Stimulated activated CD8-positive, alpha-beta memory T cell treated with anti-CD3 and anti-CD28 coated beads, Interleukin-12 subunit alpha, Interleukin-12 subunit beta, amount 100 ng/mL, for 1 hour (primary cell): ENCODE results near the gene GPC5.
"Not testable (repeated sequence)": the region's sequence is repeated elsewhere in the genome, so short reads cannot be mapped to it uniquely, and the experiment has no call there.

Experiments used
- DNase-seq: peaks from one replicate; pipeline ENCODE4 v3.0.0-alpha.2; 2020; ENCODE audit warnings: low read depth

Gene GPC5

DNA sequence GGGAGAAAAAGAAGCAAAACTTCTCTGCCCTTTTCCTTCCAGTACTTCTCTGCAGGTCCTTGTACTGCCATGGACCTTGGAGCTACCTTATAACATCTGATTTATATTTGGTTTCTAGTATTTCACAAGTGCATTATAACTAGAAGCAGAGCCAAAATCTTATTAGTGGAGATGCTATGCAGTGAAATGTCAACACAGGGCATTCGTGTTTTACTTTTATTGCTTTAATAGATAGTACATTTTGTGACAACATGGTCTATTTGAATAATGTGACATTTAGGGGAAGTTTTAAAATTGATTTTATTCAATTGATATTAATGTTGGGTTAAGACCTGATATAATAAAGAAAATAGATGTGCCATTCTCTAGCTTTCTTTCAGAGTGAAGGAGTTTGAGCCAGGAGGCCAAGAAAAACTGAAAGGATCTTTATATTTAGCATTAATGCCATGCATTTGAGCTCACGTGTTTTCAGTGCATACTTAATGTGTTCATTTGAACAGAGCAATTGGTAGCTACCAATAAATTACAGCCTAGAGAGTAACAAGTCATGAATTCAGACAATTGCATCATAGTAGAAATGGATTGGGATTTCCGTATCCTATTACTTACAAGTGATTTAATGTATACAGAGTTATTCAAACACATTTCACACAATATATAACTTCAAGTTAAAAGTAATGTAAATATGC is 863.8 kb downstream of the GPC5 start:
- no peak for DNase-seq

- no peak for DNase-seq
Measured at GRCh38 chr13:92265408-92265807, 867.0 kb downstream of the GPC5 start.

- no peak for DNase-seq
Measured at GRCh38 chr13:92270990-92271389, 872.6 kb downstream of the GPC5 start.

- DNase-seq: no peak
Measured at GRCh38 chr13:92272177-92272576, 873.8 kb downstream of the GPC5 start.

GRCh38 chr13:92280986-92281385 is 882.6 kb downstream of the GPC5 start:
- not testable (repeated sequence) for DNase-seq

DNA sequence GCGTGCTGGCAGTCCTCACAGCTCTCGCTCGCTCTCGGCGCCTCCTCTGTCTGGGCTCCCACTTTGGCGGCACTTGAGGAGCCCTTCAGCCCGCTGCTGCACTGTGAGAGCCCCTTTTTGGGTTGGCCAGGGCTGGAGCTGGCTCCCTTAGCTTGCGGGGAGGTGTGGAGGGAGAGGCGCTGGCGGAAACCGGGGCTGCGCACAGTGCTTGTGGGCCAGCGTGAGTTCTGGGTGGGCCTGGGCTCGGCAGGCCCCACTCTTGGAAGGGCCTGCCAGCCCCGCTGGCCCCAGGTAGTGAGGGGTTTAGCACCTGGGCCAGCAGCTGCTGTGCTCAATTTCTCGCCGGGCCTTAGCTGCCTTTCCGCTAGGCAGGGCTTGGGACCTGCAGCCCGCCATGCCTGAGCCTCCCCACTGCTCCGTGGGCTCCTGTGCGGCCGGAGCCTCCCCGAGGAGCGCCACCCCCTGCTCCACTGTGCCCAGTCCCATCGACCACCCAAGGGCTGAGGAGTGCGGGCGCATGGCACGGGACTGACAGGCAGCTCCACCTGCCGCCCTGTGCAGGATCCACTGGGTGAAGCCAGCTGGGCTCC is 892.4 kb downstream of the GPC5 start:
- DNase-seq: not testable (repeated sequence)

GRCh38 chr13:92294533-92294932 is 896.1 kb downstream of the GPC5 start:
- DNase-seq: not testable (repeated sequence)

DNA sequence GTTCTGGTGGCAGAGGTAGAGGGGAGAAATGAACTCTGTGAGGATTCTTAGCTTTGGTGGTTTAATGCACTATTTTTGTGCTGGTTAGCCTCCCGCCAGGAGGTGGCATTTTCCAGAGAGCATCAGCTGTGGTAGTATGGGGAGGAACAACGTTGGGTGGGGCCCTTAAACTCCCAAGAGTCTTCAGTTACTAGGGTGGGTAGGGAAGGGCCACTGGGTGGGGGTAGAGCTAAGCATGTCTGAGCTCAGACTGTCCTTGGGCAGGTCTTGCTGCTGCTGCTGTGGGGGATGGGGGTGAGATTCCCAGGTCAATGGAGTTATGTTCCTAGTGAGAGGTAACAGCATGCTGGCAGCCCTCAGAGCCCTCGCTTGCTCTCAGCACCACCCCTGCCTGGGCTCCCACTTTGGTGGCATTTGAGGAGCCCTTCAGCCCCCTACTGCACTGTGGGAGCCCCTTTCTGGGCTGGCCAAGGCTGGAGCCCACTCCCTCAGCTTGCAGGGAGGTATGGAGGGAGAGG is 897.8 kb downstream of the GPC5 start:
- DNase-seq: not testable (repeated sequence)

DNA sequence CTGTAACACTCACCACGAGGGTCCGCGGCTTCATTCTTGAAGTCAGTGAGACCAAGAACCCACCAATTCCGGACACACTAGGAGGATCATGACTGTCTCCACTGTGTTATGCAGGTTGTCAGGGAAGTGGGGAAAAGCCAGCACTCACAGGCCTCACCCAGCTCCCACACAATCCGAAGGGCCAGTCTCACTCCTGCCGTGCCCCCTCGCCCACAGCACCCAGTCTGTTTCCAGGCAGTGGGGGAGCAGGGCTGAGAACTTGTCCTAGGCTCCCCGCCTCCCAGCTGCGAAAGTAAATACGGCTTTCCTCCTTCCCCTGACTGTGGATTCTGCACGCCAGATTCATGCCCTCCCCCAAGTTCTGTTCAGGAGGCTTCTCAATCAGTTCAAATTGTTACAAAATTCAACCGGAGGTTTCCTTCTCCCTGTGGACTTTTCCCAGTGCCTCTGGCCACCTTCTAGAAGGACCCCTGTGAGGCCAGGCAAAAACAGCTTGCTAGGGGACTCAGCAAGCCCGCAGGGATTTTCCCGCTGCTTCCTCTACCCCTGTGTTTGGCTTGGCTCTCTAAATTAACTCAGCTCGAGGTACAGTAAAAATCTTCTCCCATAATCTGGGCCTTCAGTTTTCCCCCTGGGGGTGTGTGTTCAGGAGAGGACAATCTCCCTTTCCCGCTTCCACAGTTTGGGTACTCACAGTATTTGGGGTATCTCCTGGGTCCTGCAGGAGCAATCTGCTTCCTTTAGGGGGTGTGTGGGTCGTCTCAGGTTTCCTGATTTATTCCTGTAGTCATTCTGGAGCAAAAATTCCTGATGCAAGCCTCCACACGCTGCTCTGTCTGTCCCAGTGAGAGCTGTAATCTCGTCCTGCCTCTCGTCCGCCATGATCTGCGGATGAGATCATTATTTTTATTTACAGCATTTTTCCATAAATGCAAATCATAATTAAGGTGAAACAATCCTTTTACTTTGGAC is 899.8 kb downstream of the GPC5 start:
- DNase-seq: no peak

- no peak for DNase-seq
Measured at GRCh38 chr13:92300651-92301050, 902.2 kb downstream of the GPC5 start.

GRCh38 chr13:92303428-92303827 is 905.0 kb downstream of the GPC5 start:
- DNase-seq: no peak

GRCh38 chr13:92307752-92308151 is 909.3 kb downstream of the GPC5 start:
- no peak for DNase-seq

DNA sequence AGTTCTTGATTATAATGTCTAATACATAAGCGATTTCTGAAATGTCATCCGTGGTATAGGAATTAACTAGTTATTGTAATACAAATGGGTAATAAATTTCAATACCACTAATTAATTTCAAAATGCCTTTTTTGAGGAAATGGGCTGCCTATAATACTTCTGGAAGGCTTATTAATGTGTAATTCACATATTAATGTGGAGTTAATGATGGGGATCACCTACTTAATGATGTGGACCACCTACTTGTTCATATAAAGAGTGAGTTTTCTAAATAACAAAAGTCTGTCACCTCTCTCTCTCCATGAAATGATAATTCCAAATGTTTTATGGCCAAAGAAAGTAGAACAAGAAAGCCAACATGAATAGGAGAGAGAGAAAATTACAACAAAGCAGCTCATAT is 914.4 kb downstream of the GPC5 start:
- no peak for DNase-seq

GRCh38 chr13:92313382-92313781 is 915.0 kb downstream of the GPC5 start:
- no peak for DNase-seq

- no peak for DNase-seq
Measured at GRCh38 chr13:92315265-92315664, 916.8 kb downstream of the GPC5 start.

GRCh38 chr13:92316030-92316429 is 917.6 kb downstream of the GPC5 start:
- no peak for DNase-seq

GRCh38 chr13:92317066-92317465 is 918.6 kb downstream of the GPC5 start:
- DNase-seq: no peak

DNA sequence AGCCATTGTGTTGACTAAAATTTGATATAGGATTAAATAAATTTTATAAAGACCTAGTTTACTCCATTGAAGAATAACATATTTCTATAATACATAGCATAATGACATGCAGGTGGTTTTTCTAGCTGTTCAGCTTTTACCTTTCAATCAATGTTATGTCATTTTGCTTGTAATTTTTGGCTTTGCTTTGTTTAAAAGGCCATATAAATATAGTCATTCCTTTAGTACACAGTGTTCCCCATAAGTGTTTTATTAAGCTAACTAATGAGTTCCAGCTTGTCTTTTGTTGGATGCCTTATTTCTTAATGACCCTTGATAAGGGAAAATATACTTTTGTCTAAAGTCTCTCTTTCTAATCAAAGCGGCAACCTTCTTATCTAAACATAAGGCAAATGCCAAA is 921.9 kb downstream of the GPC5 start:
- no peak for DNase-seq

GRCh38 chr13:92321174-92321573 is 922.8 kb downstream of the GPC5 start:
- no peak for DNase-seq

GRCh38 chr13:92345627-92346026 is 947.2 kb downstream of the GPC5 start:
- no peak for DNase-seq

DNA sequence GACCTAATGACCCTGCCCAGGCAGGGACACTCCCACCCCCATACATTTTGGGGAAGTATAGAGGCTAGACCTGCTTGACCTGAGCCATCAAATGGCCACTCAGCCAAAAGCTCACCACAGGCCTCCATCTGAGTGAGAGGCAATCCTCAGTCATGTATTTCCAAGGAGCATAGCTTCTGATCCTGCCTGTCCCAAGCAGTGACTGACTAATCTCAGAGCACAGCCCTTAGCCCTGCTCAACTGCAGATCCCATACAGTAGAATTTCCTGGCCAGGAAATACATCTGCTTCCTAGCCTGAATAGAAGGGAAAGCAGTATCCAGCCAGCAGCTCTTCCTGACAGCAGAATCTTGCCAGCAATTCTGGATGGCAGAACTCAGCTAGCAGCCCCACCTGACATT is 947.6 kb downstream of the GPC5 start:
- no peak for DNase-seq

- DNase-seq: no peak
Measured at GRCh38 chr13:92354583-92354982, 956.2 kb downstream of the GPC5 start.

DNA sequence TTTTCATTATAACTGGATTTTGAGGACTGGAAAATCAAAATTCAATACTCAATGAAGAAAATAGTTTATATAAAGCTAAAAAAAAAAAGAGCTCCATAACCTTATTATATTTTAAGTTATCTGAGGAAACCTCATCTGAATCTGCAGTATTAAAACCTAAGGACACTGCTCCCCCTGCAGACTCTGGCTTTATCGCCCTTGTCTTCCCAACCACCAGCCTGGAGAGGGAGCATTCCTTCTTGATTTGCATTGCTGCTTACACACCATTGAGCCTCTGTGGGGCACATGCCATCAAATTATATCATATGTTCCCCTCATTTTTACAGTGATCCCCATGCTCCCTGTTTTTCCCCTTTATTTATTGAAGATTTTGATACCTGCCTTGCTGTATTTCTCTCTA is 956.8 kb downstream of the GPC5 start:
- no peak for DNase-seq
